ENCODE data around the gene NFAM1.

NFAM1 gene

GRCh38 chr22:42379966-42380537, 52.2 kb downstream of the NFAM1 start:
- DNase-seq, result no peak

DNA sequence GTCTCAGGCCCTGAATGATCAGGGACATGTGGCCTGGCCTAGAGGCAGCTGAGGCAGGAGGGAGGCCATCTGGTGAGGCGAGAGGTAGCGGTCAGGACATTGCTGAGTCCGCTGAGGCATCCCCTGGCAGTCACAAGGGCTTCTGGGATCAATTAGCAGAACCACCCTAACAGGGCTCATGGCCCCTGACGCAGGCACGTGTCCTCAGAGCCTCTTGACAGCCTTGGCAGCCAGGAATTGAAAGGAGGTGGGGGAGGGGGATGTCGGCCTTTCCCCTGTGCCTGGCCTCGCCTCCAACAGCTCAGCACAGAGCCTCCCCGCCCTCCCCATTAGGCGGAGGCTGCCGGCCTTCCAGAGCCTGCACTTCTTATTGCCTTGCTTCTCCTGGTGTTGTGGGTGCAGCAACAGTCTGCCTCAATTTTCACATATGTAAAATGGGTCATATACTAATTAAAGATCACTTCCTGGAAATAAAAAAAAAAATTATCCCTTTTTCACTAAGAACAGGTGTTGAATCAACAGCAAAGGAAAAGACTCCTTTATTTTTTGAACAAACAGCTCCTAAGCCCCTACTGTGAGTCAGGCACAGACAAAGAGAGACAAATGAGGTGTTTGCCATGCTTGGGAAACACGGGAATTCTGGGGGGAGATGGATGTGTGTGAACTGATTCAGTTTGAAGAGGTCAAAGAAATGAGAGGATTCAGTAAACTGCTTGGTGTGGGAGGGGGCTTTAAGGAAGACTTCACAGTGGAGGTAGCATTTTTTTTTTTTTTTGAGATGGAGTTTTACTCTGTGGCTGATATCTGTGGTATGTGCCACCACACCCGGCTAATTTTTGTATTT, 55.3 kb downstream of the NFAM1 start:
- no peak for DNase-seq

DNA sequence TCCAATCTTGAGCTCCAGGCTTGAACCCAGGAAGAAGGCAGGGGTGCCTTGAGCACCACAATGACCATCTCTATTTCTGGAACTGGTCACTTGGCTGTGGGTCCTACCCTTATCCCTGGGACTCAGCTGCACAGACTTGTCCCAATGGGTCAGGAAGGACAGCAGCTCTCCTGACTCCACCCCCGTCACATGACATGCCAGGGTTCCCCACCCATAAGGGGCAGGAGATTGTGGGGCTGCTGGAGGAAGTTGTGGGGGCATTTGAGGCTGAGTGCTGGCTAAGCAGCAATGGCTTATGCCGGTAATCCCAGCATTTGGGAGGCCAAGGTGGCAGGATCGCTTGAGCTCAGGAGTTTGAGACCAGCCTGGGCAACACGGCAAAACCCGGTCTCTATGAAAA, 56.2 kb downstream of the NFAM1 start:
- no peak for DNase-seq

DNA sequence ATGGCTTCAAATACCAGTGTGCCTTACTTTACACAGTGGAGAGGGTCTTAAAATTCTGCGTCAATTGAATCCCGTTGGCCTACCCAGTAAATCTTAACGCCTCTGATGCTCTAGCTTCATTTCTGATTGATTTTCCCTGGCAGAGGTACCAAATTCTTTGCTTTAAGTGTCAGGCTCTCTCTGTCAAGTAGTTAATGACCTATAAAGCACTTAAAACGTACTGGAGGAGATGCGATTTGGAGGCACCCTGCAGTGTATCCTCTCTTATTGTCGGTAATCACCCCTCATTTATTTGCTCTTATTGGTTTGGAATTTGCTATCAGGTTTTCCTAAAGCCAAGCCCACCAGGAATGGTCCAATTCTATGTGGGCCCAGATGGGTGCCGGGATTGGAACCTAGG, 59.2 kb downstream of the NFAM1 start:
- no peak for DNase-seq

DNA sequence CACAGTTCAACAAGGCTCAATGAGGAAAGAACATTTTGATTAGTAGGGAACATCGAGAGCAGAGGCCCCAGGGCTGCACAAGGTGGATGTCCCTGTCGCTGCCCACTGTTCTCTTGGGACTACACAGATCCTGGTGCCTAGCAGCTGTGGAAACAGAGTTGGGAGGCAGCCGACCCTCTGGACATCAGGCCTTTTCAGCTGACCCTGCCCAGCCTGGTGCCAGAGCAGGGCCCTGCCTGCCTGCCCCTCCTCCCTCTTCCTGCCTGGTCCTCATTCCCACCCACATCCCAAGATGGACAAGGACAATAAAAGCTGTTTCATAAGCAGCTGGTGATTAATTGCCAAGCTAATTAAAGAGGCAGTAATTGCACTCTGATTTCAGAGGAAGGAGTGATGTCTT, 60.7 kb downstream of the NFAM1 start:
- DNase-seq, result no peak

DNA sequence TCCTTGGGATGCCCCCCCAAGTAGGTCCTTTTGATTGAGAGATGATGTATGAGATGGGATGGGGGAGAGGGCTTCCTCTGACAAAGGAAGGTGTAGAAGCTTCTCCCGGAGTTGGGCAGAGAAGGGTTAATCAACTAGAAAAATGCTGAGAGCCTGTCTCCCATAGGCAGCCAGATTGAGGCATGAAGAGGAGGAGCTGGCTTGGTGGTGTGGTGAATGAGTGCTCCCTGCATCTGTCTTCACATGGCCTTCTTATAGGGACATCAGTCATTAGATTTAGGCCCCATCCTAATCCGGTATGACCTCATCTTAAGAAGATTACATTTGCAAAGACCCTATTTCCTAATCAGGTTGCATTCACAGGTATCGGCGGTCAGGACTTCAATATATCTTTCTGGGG, 61.1 kb downstream of the NFAM1 start:
- no peak for DNase-seq

DNA sequence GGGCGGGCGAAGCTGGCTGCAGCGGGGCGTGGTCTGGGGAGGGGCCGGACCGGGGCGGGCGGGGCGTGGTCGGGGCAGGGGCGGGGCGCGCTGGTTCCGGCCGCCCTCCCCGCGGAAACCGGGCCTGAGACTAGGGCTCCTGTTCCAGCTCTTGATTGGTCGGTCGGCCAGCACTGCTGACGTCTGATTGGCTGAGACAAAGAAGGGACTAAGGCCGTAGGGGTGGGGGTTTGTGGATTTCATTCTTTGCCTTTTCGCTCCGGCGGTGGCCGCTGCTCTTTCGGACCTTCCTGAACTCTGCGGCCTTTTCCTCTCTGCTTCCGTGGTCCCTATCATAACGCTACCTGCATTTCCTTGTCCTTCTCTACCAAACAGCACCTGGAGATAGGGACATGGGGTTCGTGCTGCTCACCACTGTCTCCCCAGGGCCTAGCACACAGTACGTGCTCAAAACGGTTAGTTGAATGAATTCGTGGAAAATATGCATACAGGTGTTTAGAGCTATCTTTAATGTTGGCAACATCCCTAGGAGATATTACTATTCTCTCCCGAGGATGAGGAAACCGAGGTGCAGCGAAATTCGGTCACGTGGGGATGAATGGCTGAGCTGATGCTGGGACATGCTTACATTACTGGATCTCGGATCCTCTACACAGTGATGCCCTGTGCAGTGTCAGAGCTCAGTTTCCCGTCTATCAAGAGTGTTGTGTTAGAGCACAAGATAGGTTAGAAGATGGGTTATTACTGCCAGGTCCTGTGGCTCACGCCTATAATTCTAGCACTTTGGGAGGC, 62.8 kb downstream of the NFAM1 start:
- peak; percentile 86 for DNase-seq

DNA sequence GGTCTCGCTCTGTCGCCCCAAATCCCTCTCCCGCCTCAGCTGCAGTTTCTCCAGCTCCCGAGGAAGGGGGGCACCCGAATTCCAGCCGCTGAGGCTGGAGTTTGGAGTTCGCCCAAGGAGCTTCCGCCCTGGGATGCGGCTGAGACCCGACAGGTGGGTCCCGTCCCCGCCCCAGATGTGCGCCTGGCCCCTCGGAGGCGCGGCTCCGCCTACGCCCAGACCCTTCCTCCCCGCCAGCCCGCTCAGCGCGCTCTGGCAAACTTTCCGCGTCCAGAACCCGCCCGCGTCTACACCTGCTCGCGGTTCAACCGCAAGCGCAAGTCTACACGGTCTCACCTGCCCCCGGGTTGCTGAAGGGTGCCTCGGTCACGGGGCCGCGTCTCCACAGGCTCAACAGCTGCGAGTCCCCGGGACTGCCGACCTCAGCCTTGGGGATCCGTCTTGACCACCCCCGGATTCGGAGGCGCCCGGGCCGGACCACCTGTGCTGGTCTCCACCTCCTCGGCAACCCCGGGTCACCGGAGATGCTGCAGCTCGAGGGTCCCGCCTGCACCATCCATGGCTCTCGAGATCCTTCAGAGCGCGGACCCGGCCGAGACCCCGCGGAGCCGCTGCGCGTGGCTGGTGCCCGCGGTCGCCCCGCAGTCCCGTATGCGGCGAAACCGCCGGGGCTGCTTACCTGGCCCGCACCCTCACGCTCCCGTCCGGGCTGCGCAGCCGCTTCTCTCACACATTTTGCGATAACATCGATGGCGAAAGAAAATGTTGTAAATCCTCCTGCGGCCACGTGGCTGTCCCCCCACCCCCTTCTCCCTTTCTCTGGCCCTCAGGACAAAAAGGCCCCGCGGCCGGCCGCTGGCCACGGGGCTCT, 63.6 kb downstream of the NFAM1 start:
- DNase-seq, result peak; percentile 20

DNA sequence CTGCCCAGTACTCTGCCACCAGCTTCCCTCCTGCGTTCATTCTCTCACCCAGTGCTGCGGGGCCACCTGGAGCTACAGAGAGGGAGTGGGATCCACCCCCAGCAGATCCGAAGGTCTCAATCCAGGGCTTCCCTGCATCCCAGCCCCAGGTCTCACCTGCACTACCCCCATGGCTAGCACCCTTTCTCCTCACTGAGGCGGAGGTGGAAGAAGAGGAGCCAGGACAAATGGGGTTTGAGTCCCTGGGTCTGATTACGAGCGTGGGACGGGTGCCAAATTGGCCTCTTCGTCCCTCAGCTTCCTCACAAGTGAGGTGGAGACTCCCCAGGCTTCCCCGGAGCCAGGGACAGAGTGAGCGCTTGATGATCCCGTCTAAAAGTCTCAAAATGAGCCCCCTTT, 64.2 kb downstream of the NFAM1 start:
- no peak for DNase-seq

GRCh38 chr22:42366806-42367581, 65.2 kb downstream of the NFAM1 start:
- DNase-seq, result no peak

DNA sequence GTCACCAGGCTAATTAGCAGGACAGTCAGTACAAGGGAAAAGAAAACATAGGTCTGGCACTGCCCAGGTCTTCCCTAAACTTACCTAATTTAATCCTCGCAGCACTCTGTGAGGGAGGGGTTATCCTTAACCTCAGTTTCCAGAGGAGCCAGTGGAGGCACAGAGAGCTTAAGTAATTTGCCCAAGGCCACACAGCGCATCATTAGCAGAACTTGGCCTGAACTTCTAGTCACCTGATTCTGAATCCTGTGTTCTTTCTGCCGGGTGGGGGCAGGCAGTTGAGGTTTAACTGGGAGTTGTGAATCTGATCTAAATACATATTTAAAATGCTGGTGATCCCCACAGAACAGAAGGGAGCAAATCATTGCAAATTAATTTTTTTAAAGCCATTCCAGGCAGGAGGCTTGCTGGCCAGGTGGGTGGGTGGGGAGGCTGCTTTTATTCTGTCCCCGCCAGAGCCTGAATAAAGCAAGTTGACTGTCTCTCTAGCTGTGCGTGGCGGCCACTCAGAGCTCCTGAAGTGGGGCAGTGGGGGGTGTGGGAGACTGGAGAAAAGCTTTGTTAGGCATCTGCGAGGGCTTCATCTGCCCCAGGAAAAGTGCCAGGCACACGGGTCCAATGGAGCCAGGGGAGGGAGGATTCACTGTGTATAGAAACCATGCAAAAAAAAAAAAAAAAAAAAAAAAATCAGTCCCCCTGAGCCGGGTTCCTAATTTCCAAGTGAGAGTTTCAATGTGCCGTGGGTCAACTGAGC, 66.1 kb downstream of the NFAM1 start:
- DNase-seq, result no peak

- no peak for DNase-seq
These were observed 66.9 kb downstream of the NFAM1 start for GRCh38 chr22:42365111-42365865.

DNA sequence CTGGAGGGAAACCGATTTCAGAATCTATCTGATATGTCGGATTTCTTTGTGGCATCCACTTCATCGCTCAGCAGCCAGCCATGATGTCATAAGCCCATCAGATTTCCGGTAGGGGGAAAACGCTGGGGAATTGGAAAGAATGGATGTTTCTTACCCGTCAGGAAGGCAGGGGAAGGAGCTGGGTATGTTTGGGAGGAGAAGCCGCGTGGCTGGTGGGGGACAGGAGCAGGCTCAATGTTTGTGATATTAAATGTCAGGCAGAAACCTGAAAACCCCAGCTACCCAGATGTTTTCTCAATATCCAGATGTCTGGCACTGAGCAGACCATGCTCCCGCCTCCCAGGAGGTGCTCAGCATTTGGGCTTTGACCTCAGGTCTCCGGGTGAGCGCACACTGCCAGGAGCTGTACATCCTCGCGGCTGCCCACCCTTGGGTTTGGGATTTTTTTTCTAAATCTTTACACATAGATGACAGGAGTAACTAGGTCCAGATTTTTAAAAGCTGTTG, 67.5 kb downstream of the NFAM1 start:
- DNase-seq, result no peak

- no peak for DNase-seq
These were observed 68.3 kb downstream of the NFAM1 start for GRCh38 chr22:42363892-42364291.

GRCh38 chr22:42361523-42361922, 70.7 kb downstream of the NFAM1 start:
- DNase-seq, result no peak

DNA sequence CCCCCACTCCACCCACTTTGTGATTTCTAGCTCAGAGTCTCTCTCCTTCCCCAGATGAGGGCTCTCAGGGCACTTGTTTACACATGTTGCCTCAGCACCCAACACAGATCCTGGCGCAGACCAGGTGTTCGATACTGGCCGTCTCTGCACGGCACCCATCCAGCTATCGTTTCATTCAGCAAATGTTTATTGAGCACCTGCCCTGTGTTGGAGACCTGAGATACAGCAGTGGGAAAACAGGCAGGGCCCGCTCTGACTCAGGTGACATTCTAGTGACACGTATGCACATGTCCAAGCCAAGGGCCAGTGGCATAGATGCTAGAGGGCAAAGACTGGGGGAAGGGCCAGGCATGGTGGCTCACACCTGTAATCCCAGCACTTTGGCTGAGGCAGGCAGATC, 71.9 kb downstream of the NFAM1 start:
- no peak for DNase-seq

DNA sequence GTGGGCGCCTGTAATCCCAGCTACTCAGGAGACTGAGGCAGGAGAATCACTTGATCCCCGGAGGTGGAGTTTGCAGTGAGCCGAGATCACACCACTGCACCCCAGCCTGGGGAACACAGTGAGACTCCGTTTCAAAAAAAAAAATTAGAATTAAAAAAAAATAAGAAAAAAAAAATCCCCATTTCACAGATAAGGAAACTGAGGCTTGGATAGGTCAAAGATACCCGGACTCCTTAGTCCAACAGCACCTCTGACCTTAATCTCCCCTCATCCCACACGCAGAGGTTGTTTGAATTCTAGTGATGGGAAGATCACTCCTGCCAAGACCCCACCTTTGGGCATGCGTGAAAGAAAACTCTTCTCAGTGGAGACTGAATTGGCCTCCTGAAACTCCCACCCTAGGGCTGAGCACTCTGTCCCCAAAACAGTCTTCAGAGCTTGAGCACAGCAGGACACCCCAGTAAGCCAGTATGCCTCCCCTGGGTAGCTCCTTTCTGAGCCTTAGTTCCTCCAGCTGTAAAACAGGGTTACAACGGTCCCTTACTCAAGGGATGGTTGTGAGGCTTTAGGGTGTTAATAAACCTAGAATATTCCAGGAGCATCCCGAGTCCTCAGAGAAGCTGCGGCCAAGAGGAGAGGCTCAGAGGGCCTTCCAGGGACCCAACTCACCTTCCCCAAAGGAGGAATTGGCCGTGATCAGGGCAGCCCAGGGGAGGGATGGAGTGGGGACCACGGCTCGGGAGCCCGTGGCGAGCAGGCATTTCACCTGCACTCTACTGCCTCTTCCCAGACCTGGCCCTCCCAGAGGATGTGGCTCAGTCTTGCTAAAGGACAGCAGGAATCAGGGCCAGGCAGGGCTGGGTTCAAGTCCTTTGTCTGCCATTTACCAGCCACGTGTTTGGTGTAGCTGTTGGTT, 73.3 kb downstream of the NFAM1 start:
- no peak for DNase-seq

DNA sequence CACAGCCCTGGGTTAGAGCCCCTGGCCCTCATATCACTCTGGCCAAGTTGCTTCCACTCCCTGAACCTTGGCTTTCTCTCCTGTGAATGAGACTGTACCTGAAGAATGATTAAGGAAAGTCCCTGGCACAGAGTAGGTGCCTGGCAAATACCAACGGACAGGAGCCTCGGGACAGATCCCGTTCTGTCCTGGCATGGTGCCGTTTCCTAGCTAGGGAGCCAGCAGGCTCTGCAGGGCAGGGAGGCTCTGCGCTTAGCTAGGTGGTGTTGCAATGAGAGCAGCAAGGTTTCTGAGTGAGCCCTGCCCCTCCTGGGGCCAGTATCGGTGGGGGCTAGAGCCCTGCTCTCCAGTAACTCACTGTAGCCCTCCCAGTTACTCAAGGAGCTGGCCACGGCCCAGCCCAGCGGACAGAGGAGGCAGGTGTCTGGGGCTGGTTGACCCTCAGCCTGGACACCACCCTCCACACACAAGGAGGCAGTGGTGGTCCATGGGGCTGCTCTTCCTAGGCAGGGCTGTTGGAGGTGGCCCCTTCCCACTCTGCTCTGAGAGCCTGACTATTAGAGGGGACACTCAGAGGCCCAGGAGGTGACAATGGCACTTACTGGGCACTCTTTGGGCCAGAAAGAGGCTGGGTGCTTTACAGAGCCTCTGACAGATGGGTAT, 74.4 kb downstream of the NFAM1 start:
- no peak for DNase-seq

DNA sequence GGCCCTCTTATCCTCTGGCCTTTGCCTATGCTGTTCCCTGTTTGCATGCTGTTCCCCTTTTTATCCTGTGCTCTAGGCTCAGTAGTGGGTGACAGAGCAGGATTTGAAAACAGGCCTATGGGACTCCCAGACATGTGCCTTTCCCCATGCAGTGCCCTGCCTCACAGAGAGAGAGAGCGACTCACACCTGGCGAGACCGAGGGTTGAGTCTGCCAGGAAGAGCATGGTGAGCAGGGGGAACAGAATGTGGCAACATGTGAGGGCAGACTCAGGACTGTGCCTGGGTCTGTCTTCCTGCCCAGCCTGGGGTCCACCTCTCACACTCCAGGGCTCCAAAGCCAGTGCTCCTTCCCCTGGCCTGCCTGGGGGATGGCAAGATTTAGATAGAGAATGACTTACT, 75.0 kb downstream of the NFAM1 start:
- no peak for DNase-seq

All from activated naive CD4-positive, alpha-beta T cell treated with Interleukin-2 at 50 U/mL for 16 hours (primary cell).